K562 treated with DMSO at 1 percent for 12 hours (cell line): Measurements from ENCODE around the gene SLC40A1. TPM values are rescaled to one million over a fixed set of nuclear protein-coding genes. Genes with fewer than 3 reads are reported as not detected.

Experiments used
- total RNA-seq: library from RNA; unstranded; fragments of 300-600 nt; gene quantifications from 2 replicates; pipeline ENCODE4 v1.2.3, GENCODE V29; 2022; ENCODE audit not compliant: insufficient read depth

The SLC40A1 gene, protein sequence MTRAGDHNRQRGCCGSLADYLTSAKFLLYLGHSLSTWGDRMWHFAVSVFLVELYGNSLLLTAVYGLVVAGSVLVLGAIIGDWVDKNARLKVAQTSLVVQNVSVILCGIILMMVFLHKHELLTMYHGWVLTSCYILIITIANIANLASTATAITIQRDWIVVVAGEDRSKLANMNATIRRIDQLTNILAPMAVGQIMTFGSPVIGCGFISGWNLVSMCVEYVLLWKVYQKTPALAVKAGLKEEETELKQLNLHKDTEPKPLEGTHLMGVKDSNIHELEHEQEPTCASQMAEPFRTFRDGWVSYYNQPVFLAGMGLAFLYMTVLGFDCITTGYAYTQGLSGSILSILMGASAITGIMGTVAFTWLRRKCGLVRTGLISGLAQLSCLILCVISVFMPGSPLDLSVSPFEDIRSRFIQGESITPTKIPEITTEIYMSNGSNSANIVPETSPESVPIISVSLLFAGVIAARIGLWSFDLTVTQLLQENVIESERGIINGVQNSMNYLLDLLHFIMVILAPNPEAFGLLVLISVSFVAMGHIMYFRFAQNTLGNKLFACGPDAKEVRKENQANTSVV
- 5.8 and 17.5 TPM in 2 replicates for total RNA-seq

DNA sequence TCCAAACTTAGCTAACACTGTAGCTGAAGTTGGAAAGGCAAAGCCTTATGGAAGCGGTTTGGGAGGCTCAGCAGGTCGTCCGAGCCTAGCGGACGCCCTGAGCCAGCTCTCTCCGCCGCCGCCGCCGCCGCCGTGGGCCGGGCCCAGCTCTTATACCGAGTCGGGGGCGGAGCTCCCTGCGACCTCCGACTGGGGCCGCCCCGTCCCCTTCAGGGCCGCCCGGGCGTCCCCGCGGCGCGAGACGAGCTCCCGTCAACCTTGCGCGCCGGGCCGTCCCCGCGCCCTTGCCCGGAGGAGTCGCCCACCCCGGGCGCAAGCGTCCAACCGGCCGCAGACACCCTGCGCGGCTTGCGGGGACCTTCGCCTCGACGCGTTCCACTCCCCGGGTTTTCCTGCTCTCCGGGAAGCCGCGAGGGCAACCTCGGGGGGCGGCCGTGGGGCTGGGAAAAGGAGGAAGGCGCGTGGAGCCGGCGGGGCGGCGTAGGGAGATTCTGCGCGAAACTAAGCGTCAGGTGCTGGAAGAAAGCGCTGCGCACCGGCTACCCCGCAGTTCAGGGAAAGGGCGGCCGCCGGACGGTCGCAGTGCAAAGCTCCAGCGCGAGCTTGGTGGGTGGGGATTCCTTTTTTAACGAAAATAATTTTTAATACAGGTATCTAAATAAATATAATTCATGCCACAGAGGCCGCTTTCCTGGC lies at the start of gene SLC40A1:
SLC40A1 (minus strand) TSS at position 129 of the 696 bp plus-strand sequence. CDS start 326 bp downstream, outside the sequence.

Other genes starting within 250 kb of the SLC40A1 start
- 10.4 and 22.6 TPM in 2 replicates for gene WDR75, start 139.3 kb downstream of the SLC40A1 start, total RNA-seq
- 12.5 and 31.4 TPM in 2 replicates for gene ASNSD1, start 80.7 kb upstream of the SLC40A1 start, total RNA-seq
- gene ANKAR, start 93.9 kb upstream of the SLC40A1 start, total RNA-seq = 0.34 and 0.69 TPM in 2 replicates
- 3.3 and 5.7 TPM in 2 replicates for gene OSGEPL1, start 182.0 kb upstream of the SLC40A1 start, total RNA-seq
- 21.3 and 27.5 TPM in 2 replicates for gene ORMDL1, start 203.6 kb upstream of the SLC40A1 start, total RNA-seq
- gene PMS1, start 203.7 kb upstream of the SLC40A1 start, total RNA-seq = 3.8 and 9.6 TPM in 2 replicates